Activated effector memory CD4-positive, alpha-beta T cell treated with anti-CD3 and anti-CD28 coated beads, Interleukin-2, amount 50 U/mL, for 16 hours (primary cell): Measurements from ENCODE around the gene KLHDC7A.
A peak's percentile ranks its signal among the peaks of the same experiment; 100 is the strongest.
"Not testable (repeated sequence)": the region's sequence is repeated elsewhere in the genome, so short reads cannot be mapped to it uniquely, and the experiment has no call there.

Experiments used
- DNase-seq: peaks from one replicate; pipeline ENCODE4 v3.0.0-alpha.2; 2020

Gene KLHDC7A

DNA sequence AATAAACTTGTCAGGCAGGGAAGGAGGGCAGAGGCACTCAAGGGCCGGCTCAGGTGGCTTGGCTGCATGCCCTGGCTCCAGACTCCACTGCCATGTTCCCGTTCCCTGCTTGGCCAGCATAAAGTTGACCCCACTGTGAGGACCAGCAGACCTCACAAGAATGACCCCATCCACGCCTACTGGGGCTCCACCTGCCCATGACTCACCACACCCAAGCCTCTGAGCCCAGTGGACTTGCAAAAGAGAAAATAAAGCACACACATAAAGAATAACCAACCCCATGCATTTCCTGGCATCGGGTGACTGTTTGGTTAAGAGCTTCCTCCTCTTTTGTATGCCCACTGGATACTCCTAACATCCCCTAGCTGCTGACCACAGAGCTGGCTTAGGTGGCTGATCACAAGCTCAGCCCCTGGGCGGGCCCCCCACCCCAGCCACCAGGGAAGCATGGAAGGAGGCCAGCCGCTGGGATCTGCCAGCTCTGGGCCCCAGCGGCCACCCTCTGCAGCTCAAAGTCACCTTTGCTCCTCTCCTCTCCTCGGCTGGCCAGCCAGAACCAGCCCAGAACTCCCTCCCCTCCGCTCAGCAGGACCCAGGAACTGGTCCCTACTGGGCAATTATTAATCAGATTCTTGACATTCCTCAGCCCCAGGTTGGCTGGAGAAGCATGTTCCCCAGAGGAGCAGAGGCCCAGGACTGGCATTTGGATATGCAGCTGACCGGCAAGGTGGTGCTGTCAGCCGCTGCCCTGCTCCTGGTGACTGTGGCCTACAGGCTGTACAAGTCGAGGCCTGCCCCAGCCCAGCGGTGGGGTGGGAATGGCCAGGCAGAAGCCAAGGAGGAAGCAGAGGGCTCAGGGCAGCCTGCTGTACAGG, at the start of gene KLHDC7A:
Gene KLHDC7A (plus strand): TSS at position 616 of the 875 bp plus-strand sequence. CDS start 52 bp downstream, at position 668.
- DNase-seq: no peak

DNA sequence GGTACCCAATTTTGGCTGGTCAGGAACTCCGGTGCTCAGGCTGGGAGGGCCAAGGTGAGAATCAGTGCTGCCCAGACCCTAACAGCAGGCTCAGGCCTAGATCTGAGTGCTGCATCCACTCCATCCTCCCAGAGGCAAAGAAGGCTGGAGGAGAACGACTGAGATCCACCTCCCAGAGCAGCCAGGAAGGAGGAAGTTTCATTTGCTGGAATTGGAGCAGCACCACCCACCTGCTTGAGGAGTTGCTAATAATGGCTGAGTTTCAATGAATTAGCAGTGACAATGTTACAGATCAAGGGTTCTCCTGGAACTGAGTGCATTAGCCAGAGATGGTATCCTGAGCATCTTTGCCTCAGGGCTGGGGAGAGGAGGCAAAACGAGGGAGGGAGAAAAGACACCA, 46.7 kb upstream of the KLHDC7A start:
- DNase-seq: no peak

- no peak for DNase-seq
These were observed 40.1 kb upstream of the KLHDC7A start for GRCh38 chr1:18440385-18441226.

- no peak for DNase-seq
These were observed 36.9 kb upstream of the KLHDC7A start for GRCh38 chr1:18443587-18444520.

- no peak for DNase-seq
These were observed 36.2 kb upstream of the KLHDC7A start for GRCh38 chr1:18444563-18444962.

GRCh38 chr1:18446751-18447150, 34.0 kb upstream of the KLHDC7A start:
- peak; percentile 45 for DNase-seq

DNA sequence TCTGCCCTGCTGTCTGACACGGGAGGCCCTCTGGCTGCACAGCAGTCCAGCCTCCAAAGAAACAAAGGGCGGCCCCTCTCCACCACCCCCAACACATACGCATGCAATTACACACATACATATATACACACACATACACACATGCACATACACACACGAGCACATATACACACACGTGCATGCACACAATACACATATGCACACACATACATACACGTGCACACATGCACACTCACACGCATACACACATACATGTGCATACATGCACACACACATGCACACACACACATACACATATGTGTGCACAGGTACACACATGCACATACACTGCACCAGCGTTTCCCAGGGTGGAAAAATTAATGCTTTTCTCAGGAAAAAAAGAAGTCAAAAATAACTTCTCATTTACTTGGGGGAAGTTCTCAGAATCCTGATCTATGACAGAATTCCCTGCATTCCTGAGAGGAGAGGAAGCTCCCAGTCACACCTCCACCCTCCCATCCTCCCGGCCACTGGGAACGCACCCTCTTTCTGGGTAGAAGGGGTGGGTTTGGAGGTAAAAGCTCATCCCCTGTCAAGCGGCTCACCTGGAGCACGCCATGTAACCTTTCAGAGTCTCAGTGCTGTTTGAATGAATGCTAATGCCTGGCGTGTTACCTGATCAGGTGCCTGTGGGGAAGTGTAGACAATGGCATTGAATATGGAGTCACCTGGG, 33.1 kb upstream of the KLHDC7A start:
- no peak for DNase-seq

DNA sequence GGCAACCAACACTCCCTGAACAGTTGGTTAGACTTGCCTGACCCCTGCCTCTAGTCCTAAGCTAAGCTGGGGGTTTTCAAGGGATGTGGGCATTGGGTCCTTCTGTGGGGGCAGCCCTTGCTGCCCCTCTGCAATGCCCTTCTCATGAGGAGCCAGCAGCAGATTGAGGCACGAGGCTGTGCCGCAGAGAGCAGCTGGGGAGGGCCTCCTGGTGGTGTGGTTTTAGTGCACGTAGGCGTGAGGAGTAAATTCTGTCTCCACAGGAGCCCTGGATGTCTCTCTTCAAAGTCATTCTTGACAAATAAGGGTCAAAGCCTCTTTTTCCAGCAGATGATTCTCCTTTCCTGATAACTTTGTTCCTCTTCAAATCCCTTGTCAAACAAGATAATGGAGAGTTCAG, 31.8 kb upstream of the KLHDC7A start:
- peak; percentile 31 for DNase-seq

DNA sequence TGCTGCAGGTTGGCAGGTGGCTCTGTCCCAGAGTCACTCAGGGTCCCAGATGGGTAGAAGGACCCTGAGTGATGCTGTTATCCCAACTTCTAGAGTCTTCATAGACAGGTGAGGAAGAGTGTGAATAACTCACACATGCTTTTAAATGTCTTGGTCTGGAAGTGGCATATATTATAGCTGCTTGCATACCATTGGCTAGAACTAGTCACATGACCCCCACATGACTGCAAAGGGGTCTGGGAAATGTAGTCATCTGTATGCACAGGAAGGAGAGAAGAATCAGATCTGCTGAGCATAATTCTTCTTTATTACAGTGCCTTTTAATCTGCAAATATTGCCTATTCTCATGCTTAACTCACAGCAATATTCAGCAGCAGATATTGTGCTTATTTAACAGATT, 28.2 kb upstream of the KLHDC7A start:
- DNase-seq: no peak

- no peak for DNase-seq
These were observed 22.3 kb upstream of the KLHDC7A start for GRCh38 chr1:18458133-18459092.

DNA sequence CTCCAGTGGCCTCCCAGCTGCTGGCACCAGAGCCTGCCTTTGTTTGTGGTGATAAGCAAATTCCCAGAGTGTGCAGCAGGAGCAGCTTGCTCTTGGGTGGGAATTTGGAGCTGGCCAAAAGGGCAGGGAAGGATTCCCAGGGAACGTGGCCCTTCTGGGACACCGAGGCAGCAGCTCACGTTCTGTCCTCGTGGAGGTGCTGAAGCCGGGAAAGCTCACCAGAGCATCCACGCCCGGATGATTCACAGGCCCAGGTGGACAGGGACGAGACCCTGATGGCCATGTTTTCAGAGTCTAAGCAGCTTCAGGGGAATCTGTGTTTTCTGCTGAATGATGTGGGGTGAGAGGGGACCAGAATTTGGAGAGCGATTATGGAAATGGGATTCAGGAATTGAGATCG, 19.1 kb upstream of the KLHDC7A start:
- DNase-seq: no peak

DNA sequence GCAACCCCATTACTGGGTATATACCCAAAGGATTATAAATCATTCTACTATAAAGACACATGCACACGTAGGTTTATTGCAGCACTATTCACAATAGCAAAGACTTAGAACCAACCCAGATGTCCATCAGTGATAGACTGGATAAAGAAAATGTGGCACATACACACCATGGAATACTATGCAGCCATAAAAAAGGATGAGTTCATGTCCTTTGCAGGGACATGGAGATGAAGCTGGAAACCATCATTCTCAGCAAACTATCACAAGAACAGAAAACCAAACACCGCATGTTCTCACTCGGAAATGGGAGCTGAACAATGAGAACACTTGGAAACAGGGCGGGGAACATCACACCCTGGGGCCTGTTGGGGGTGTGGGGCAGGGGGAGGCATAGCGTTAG, 18.2 kb upstream of the KLHDC7A start:
- not testable (repeated sequence) for DNase-seq

- no peak for DNase-seq
These were observed 17.7 kb upstream of the KLHDC7A start for GRCh38 chr1:18463063-18463462.

DNA sequence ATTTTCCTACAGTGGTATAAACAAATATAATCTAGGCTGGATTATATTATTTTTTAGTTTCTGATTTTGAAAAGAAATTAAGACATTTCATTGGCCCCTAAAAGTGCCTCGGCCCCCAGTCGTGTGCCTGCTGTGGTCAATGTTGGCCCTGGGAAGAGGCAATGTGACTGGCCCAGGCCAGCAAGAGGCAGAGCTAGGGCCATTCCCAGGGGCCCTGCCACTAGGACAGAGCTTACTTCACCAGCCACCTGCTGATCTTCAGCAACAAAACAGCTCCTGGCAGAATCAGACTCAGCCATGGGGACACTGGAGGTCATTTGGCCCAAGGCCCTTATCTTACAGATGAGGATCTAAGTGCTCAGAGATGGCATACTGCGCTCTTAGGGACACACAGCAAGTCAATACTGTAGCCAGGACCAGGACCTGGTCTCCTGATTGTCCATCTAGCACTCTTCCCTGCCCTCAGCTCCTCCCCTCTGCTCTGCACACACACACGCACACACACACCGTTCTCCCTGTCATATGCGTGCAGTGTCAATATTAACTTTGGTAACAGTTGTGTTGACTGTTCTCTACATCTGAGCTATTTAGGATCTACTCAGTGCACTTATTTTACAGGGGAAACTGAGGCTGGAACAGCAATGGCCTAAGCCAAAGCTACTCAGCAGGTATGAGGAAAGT, 16.6 kb upstream of the KLHDC7A start:
- no peak for DNase-seq

- DNase-seq: no peak
These were observed 16.1 kb upstream of the KLHDC7A start for GRCh38 chr1:18464665-18465050.

DNA sequence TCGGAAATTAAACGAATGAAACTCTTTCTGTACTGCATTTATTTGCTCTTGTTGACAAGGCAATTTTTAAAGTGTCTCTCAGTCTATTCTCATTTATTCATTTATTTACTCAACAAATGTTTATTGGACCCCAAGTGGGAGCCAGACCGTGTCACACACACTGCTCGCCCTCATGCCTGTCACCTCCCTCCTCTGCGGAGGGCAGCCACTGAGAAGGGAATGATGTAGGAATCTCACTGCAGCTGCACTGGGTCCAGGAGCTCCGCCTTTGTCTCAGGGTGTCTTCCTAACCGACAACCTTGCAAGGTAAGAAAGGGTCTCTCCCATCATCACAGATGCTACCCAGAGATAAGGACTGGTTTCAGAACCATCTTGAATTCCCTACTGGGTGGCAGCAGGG, 14.1 kb upstream of the KLHDC7A start:
- no peak for DNase-seq

- DNase-seq: no peak
These were observed 12.2 kb upstream of the KLHDC7A start for GRCh38 chr1:18468570-18468969.

GRCh38 chr1:18469514-18469913, 11.2 kb upstream of the KLHDC7A start:
- no peak for DNase-seq

- no peak for DNase-seq
These were observed 9.9 kb upstream of the KLHDC7A start for GRCh38 chr1:18470671-18471355.
